Activated CD8-positive, alpha-beta T cell treated with anti-CD3 and anti-CD28 coated beads, Interleukin-2, amount 10 ng/mL, durations not matched to agents 7 days and 5 days (primary cell): Measurements from ENCODE around the gene TIAM2. TPM values are rescaled to one million over a fixed set of nuclear protein-coding genes. Genes with fewer than 3 reads are reported as not detected.

Experiments used
- ATAC-seq: fragments of 150-1000 bp; cut with Tn5 transposase; one replicate; pipeline ENCODE4 v1.10.0; 2021; ENCODE audit warnings: moderate library complexity
- CTCF ChIA-PET: fragments of 350-600 bp; sonication (Branson Sonifier 250); formaldehyde crosslinking; loops from one replicate; lab custom pipeline; 2021; ENCODE audit warnings: antibody characterized with exemption; lab: Charles Lee
- POLR2A ChIA-PET: fragments of 350-600 bp; sonication (Branson Sonifier 250); formaldehyde crosslinking; loops from one replicate; lab custom pipeline; 2021; ENCODE audit warnings: antibody characterized with exemption; lab: Charles Lee
- DNase-seq: peaks from one replicate; pipeline ENCODE4 v3.0.0-alpha.2; 2020
- H3K27ac Mint-ChIP-seq: one replicate; pipeline ENCODE4 v1.8.0; 2021; ENCODE audit warnings: mild to moderate bottlenecking, mixed read lengths
- H3K27me3 Mint-ChIP-seq: one replicate; pipeline ENCODE4 v1.8.0; 2021; ENCODE audit warnings: low read depth, mixed read lengths
- H3K36me3 Mint-ChIP-seq: one replicate; pipeline ENCODE4 v1.8.0; 2021; ENCODE audit warnings: low read depth, mixed read lengths
- H3K4me1 Mint-ChIP-seq: one replicate; pipeline ENCODE4 v1.8.0; 2021; ENCODE audit warnings: low read depth, mixed read lengths
- H3K4me3 Mint-ChIP-seq: one replicate; pipeline ENCODE4 v1.8.0; 2021; ENCODE audit warnings: mild to moderate bottlenecking, mixed read lengths
- H3K9me3 Mint-ChIP-seq: one replicate; pipeline ENCODE4 v1.8.0; 2022; ENCODE audit warnings: mixed read lengths; ENCODE audit not compliant: insufficient read depth
- total RNA-seq, 2 experiments: library from RNA; stranded (reverse); gene quantifications; one replicate each; pipeline ENCODE4 v1.2.3, GENCODE V29; 2021

The TIAM2 gene
- total RNA-seq, 2 experiments from 2014 or later = 2.9 to 4.5 TPM

DNA sequence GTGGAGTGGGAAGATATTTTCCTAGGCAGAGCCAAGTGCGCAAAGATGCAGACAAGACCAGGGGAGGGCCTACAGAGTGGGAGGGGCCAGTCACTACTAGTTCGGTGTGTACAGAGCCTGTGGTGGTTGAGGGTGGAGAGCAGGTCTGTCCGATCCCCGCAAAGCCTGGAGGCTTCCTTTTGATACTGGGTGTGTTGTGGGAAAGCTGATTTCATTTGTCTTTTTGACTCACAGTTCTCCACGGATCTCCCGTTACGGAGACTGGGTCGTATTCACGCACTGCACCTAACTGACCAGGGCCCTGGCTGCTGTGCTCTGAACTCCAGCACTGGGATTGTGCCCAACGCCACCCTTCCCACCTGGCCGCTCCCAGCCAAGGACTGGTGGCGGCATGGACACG is 1.4 kb upstream of the TIAM2 start:
- H3K27me3 Mint-ChIP-seq = peaks cover 26% of the 10 kb centered on the region
- no peaks in the 10 kb centered on the region for H3K36me3 Mint-ChIP-seq
- DNase-seq (no peak), ATAC-seq (no peak)
- H3K27ac Mint-ChIP-seq = no peak overlapping the region
- ChIA-PET POLR2A (no interaction called here), CTCF (no interaction called here)
- no peaks in the 10 kb centered on the region for H3K9me3 Mint-ChIP-seq
- H3K4me3 Mint-ChIP-seq = no peak overlapping the region
- H3K4me1 Mint-ChIP-seq = peaks cover 5% of the 10 kb centered on the region

DNA sequence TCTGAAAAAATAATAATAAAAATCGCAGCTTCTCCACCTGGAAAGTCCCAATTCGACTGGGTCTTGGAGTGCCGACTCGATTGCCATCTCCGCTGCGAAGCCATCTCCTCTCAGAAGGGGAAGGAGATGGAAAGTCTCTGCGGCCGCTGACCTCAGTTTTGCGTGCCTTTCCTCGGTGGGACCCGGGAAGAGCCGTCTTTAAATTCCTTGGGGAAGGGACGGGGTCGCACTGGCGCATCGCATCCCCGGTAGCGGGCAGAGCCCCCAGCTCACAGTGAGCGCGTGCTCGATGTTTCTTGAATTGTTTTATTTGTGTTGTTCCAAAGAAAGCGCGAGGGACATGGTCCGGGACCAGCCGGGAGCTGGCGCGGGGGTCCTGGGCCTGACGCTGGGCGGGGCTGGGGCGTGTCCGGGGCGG is 270 bp upstream of the TIAM2 start:
- Mint-ChIP-seq H3K27me3 (peaks cover 27% of the 10 kb centered on the region), H3K4me1 (peaks cover 5% of the 10 kb centered on the region), H3K9me3 (no peaks in the 10 kb centered on the region), H3K27ac (no peak overlapping the region), H3K36me3 (no peaks in the 10 kb centered on the region), H3K4me3 (peak overlapping the region; percentile 63)
- ChIA-PET CTCF (no interaction called here), POLR2A (no interaction called here)
- ATAC-seq = no peak
- DNase-seq = no peak

DNA sequence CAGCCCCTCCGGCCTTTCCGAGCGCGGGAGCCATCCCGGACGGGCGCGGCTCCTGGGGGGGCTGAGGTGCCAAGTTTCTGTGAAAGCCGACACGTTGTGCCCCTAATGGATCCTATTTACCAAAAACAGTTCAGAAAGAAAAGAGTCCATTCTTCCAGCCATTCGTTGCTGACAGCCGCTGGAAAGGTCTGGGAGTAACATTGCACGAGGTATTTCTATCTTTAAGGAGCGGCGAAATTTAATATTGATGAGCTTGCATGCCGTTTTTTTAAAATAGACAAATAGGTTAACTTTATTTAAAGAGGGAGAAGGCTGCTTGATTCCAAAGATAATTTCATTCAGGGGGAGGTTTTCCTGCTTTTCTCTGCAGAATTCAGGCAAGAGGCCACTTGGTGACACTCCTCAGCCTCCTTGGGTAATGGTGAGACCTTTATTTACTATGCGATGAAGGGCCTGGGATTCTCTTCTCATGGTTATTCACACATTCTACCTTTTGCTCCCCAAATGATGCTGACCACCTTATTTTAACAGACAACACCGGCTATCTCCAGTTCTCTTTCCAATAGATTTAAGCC is 988 bp downstream of the TIAM2 start:
- ATAC-seq (no peak), DNase-seq (no peak)
- H3K36me3 Mint-ChIP-seq = no peaks in the 10 kb centered on the region
- ChIA-PET POLR2A (no interaction called here), CTCF (no interaction called here)
- H3K4me1 Mint-ChIP-seq = peaks cover 5% of the 10 kb centered on the region
- H3K9me3 Mint-ChIP-seq = no peaks in the 10 kb centered on the region
- no peak overlapping the region for H3K27ac Mint-ChIP-seq
- H3K27me3 Mint-ChIP-seq = peaks cover 27% of the 10 kb centered on the region
- peak overlapping the region; percentile 55 for H3K4me3 Mint-ChIP-seq

DNA sequence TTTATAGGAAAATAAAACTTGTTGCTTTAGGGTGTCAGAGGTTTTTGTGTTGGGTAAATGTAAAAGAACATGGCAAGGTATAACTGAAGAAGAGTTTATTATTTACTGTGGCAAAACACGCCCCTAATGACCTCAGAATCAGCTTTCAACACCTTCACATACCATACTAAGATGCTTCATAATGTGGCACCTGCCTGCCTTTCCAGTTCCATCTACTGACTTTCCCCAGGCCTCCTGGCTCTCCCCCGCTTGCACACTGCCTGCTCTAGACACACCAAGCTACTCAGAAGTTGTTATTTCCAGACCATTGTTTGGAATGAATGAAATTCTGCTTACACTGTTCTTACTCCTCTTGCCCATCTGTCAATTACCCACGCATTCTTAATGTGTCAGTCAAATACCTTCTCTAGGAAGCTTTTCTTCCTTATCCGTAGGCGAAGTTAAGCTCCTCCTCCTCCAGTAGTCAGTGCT is 1.8 kb downstream of the TIAM2 start:
- ChIA-PET POLR2A (no interaction called here), CTCF (interaction anchor here (1.8 kb wide), 1 partner anchor 69 kb away, joined by 4 read pairs; no protein-coding TSS in a partner anchor)
- ATAC-seq (no peak), DNase-seq (no peak)
- Mint-ChIP-seq H3K9me3 (no peaks in the 10 kb centered on the region), H3K4me1 (peaks cover 5% of the 10 kb centered on the region), H3K27ac (no peak overlapping the region), H3K4me3 (no peak overlapping the region), H3K27me3 (peaks cover 27% of the 10 kb centered on the region), H3K36me3 (no peaks in the 10 kb centered on the region)

DNA sequence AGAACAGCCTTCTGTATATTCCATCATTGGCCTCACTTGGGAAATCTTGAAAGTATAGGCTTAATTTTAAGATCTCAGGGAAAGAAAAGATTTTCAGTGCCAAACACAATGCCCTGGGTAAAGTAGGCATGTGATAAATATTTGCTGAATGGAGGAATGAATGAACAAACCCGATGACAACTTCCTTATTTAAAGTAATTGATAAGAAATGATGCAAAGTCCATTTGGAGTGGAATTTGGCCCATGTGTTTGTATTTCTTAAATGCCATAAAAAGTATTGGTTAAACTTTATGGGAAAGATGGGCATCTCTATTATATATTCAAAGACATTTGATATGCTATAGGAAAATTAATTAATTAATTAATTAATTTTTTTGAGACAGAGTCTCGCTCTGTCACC is 3.7 kb downstream of the TIAM2 start:
- POLR2A ChIA-PET = no interaction called here
- peaks cover 25% of the 10 kb centered on the region for H3K27me3 Mint-ChIP-seq
- no peaks in the 10 kb centered on the region for H3K9me3 Mint-ChIP-seq

DNA sequence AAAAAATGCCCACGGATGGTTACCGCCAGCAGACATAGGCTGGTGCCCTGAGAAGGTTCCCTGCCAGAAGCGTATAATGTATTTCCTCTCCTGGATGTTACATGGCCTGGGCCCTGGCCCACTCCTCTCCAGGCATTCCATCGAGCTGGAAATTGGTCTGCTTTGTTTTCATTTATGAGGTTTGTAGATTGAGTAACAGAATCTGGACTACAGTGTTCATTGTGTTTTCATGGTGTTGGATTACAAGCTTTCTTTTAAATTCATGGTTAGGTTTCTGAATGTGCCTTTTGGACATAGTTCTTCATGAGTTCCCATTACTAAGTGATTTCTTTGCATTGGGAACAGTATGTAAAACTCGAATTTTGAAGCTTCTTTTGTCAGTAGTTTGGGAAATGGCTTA is 6.4 kb downstream of the TIAM2 start:
- no peak overlapping the region for H3K4me3 Mint-ChIP-seq
- no peaks in the 10 kb centered on the region for H3K9me3 Mint-ChIP-seq
- ATAC-seq = no peak
- ChIA-PET POLR2A (no interaction called here), CTCF (no interaction called here)
- no peaks in the 10 kb centered on the region for H3K4me1 Mint-ChIP-seq
- H3K36me3 Mint-ChIP-seq = no peaks in the 10 kb centered on the region
- no peak for DNase-seq
- H3K27me3 Mint-ChIP-seq = peaks cover 17% of the 10 kb centered on the region
- H3K27ac Mint-ChIP-seq = no peak overlapping the region

More for the DNA sequence above, 3.7 kb downstream of the TIAM2 start:
- ATAC-seq (no peak), DNase-seq (no peak)
- H3K4me1 Mint-ChIP-seq = peaks cover 5% of the 10 kb centered on the region
- H3K27ac Mint-ChIP-seq = no peak overlapping the region
- CTCF ChIA-PET = interaction anchor here (1.8 kb wide), 1 partner anchor 71 kb away, joined by 4 read pairs; no protein-coding TSS in a partner anchor
- H3K36me3 Mint-ChIP-seq = no peaks in the 10 kb centered on the region
- no peak overlapping the region for H3K4me3 Mint-ChIP-seq

DNA sequence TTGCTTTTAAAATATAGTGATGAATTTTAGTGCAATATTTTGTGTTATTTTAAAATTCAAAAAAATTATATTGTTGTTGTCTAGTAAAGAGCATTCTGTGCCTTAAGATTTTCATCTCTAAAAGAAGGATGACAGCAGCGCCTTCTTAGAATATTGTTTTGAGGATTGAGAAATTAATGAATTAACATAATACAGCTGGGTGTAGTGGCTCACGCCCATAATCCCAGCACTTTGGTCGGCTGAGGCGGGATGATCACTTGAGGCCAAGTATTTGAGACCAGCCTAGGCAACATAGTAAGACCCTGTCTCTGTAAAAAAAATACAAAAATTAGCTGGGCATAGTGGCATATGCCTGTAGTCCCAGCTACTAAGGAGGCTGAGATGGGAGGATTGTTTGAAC is 6.8 kb downstream of the TIAM2 start:
- H3K36me3 Mint-ChIP-seq = no peaks in the 10 kb centered on the region
- no peak overlapping the region for H3K4me3 Mint-ChIP-seq

DNA sequence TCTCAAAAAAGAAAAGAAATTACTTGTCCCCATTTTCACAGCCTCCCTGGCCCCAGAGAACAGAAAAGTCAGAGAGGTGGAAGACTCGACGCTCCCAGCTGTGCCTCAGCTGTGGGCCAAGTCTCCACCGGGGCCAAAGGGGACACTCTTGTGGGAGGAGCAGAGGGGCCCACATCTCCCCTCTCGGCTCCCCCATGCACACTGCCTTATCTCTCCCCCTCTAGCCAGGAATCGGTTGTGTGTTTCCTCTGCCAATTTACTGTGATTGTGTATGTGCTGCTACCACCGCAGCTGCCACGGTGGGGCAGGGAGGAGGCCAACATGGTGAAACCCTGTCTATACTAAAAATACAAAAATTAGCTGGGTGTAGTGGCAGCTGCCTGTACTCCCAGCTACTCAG is 8.4 kb downstream of the TIAM2 start:
- Mint-ChIP-seq H3K36me3 (no peaks in the 10 kb centered on the region), H3K4me1 (no peaks in the 10 kb centered on the region), H3K27ac (no peak overlapping the region), H3K9me3 (no peaks in the 10 kb centered on the region), H3K27me3 (peaks cover 6% of the 10 kb centered on the region), H3K4me3 (no peak overlapping the region)
- ChIA-PET POLR2A (no interaction called here), CTCF (no interaction called here)
- no peak for DNase-seq
- no peak for ATAC-seq

More for the DNA sequence above, 6.8 kb downstream of the TIAM2 start:
- POLR2A ChIA-PET = no interaction called here
- ATAC-seq (no peak), DNase-seq (no peak)
- Mint-ChIP-seq H3K27ac (no peak overlapping the region), H3K9me3 (no peaks in the 10 kb centered on the region), H3K4me1 (no peaks in the 10 kb centered on the region), H3K27me3 (peaks cover 13% of the 10 kb centered on the region)
- CTCF ChIA-PET = no interaction called here

DNA sequence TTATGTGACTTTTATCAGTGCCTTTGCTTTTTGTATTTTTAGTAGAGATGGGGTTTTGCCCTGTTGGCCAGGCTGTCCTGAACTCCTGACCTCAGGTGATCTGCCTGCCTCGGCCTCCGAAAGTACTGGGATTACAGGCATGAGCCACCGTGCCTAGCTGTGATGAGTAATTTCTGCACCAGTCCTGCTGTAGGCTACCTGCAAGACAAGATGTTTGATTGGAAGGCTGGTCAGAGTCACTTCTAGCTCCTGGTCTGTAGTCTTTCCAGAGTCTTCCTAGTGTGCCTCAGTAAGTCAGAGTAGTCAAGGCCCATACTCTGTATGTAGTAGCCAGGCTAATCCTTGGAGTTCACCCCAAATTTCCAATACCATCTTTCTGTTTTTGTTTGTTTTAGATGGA is 8.9 kb downstream of the TIAM2 start:
- H3K9me3 Mint-ChIP-seq = no peaks in the 10 kb centered on the region
- H3K4me3 Mint-ChIP-seq = no peak overlapping the region
- no peaks in the 10 kb centered on the region for H3K4me1 Mint-ChIP-seq
- no peak for DNase-seq
- ATAC-seq = no peak
- ChIA-PET CTCF (no interaction called here), POLR2A (no interaction called here)
- H3K27me3 Mint-ChIP-seq = peaks cover 4% of the 10 kb centered on the region
- H3K36me3 Mint-ChIP-seq = no peaks in the 10 kb centered on the region
- H3K27ac Mint-ChIP-seq = no peak overlapping the region

DNA sequence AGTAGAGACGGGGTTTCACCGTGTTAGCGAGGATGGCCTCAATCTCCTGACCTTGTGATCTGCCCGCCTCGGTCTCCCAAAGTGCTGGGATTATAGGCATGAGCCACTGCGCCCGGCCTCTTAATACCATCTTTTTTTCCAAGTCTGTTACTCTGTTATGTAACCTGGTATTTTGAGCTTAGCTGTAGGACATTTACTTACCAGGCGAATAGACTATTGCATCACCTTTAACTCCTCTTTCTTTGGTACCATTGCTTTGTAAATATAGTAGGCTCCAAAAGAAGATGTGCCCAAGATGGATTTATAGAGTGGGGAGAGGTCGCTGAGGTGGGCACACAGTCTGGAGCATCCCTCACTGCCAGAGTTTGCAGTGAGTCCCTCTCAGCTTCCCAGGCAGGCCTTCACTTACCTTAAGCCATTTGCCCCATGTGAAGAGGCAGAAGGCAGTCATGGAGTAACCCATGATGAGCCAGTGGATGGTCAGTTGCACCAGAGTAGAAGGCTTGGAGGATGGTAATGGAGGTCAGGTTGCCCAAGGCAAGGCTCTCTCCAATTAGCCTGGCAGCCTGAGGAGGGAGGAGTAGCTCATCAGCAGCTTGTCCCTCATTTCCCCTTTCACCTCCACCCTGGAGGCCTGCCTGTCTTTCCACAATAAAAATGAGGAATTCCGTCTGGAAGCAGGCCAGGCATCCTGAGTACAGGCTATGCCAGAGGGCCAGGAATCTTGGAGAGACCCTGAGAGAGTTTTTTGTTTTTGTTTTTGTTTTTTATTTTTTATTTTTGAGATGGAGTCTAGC is 9.7 kb downstream of the TIAM2 start:
- Mint-ChIP-seq H3K4me1 (no peaks in the 10 kb centered on the region), H3K9me3 (no peaks in the 10 kb centered on the region), H3K4me3 (no peak overlapping the region), H3K27me3 (peaks cover 4% of the 10 kb centered on the region), H3K36me3 (no peaks in the 10 kb centered on the region), H3K27ac (no peak overlapping the region)
- DNase-seq (no peak), ATAC-seq (no peak)
- ChIA-PET CTCF (no interaction called here), POLR2A (no interaction called here)

DNA sequence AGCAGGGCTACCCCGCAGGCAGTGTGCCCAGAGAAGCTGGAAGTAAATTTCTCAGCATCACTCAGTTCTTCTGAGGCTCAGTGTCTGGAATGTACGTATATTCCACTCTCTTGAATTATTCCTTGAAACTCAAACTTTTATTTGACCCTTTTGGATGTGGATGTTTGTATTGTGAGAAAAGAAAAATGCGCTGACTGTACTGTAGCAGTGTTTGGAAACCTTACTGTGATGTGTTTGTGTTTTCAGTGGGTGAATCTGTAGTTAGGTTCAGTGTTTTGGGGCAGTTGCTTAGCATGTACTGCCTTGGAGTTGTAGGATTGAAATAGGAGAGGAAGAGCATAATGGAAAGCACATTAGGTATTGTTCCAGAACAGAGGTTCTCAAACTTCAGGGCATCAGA is 13.5 kb downstream of the TIAM2 start:
- no peak overlapping the region for H3K27ac Mint-ChIP-seq
- CTCF ChIA-PET = no interaction called here

DNA sequence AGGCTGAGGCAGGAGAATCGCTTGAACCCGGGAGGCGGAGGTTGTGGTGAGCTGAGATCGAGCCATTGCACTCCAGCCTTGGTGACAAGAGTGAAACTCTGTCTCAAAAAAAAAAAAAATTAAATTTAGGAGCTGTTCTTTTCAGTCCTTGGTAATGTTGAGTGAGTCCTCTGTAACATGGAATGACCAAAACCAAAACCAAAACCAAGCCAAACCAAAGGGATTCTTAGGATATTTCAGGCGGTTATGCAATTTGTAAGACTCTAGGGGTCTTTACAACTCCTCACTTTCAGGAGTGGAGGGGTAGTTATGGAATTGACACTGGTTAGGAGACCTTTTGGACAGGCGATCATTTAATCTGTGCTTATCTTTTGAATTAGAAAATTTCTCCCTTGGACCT is 15.8 kb downstream of the TIAM2 start:
- Mint-ChIP-seq H3K4me3 (no peak overlapping the region), H3K4me1 (no peaks in the 10 kb centered on the region), H3K27me3 (peaks cover 12% of the 10 kb centered on the region), H3K36me3 (no peaks in the 10 kb centered on the region), H3K27ac (no peak overlapping the region), H3K9me3 (no peaks in the 10 kb centered on the region)
- ChIA-PET POLR2A (no interaction called here), CTCF (no interaction called here)
- DNase-seq (no peak), ATAC-seq (no peak)

More for the DNA sequence above, 13.5 kb downstream of the TIAM2 start:
- POLR2A ChIA-PET = no interaction called here
- DNase-seq = no peak
- H3K4me1 Mint-ChIP-seq = no peaks in the 10 kb centered on the region
- peaks cover 2% of the 10 kb centered on the region for H3K27me3 Mint-ChIP-seq
- no peaks in the 10 kb centered on the region for H3K36me3 Mint-ChIP-seq
- no peak for ATAC-seq
- H3K9me3 Mint-ChIP-seq = no peaks in the 10 kb centered on the region
- no peak overlapping the region for H3K4me3 Mint-ChIP-seq
